GDM1 (cell line): ENCODE measurements around the gene TSN.
"Not testable (repeated sequence)": the region's sequence is repeated elsewhere in the genome, so short reads cannot be mapped to it uniquely, and the experiment has no call there.

Experiments
- DNase-seq: peaks from one replicate; lab custom pipeline; 2025; lab: John Stamatoyannopoulos, UW

TSN gene

DNA sequence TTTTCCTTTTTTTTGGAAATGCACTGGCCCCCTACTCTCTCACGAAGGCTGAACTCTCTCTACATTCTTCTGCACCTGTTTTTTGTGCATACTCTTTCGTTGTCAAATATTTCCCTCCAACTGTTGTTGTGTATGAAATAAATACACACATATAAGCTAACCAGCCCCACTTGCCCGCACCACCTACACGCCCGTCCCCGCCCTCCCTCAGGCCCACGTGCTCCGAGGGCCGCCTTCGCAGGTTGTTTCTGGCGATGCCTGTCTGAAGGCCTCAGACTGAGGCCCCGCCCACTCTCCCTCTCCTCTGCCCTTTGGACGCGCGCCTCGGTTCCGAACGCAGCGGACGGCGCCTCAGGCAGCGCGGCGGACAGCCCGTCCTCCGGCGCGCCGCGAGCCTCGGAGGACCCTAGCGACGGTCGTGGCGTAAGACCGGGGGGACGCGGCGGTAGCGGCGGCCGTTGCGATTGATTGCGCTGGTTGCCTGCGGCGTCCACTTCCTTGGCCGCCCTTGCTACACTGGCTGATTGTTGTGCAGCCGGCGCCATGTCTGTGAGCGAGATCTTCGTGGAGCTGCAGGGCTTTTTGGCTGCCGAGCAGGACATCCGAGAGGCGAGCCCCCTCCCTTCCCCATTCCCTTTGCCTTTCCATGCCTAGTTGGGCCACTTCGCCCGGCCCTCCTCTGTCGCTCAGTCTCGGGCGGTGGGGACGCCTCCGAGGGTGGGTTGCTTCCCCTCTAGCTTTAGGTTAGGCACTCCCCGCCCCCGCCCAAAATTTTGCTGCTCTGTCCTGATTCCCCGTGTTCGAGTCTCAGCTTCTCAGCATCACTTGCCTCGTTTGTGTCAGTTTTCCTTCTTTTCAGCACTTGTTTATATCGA, at the start of gene TSN:
Gene TSN (plus strand): TSS at position 415 of the 875 bp plus-strand sequence. CDS start 129 bp downstream, at position 544.
- DNase-seq, result peak; percentile 98

GRCh38 chr2:121705958-121706357, 49.5 kb upstream of the TSN start:
- DNase-seq, result no peak

- no peak for DNase-seq
Observed at GRCh38 chr2:121707344-121707919, 48.0 kb upstream of the TSN start.

- DNase-seq, result no peak
Observed at GRCh38 chr2:121707920-121708361, 47.5 kb upstream of the TSN start.

DNA sequence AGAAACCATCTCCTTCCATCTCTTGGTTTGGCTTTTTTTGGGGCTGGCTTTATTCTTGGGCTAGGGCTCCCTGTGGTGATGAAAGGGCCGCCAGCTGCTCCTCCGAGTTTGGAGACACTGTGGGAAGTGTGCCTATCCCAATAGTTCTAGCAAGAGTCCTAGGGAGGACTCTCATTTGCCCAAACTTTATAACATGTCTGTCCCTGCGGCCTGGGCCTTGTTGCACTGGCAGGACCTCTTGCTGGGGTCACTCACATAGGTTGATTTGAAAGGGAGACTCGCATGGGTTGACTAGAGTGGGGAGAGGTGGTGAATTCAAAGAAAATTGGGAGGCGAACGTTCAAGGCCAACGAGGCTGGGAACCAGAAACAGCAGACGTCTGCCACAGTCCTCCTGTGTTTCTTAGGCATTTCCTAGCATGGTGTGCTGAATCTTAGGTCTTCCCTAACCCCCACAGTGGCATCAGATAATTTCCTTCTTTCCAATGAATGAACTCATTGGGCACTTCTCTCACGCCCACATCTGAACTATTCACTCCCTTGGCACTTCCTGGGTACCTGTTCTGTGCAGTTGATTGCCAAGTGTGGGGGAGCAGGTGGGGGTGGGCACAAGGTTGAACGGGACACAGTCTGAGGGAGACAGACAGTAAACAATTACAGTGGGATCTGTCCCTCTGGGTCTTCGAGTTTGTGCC, 45.5 kb upstream of the TSN start:
- DNase-seq, result no peak

GRCh38 chr2:121710470-121711170, 44.8 kb upstream of the TSN start:
- no peak for DNase-seq

GRCh38 chr2:121711481-121711880, 44.0 kb upstream of the TSN start:
- DNase-seq, result not testable (repeated sequence)

DNA sequence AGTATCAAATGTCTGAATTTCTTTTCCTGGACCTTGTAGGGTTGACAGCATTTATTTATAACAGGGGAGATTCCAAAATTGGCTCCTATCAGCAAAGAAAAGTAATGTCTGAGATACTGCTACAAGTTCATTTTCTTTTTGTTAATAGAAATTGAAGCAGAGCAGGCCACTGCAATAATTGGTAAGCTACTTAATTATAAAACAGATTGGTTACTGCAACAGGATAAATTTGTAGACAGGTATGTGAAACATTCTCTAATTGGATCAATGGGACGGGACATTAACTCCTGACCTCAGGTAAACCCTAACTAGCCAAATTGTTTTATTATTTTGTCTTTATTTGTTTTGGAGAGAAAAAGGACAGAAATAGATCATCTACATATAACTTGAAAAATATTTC, 39.3 kb upstream of the TSN start:
- DNase-seq, result no peak

DNA sequence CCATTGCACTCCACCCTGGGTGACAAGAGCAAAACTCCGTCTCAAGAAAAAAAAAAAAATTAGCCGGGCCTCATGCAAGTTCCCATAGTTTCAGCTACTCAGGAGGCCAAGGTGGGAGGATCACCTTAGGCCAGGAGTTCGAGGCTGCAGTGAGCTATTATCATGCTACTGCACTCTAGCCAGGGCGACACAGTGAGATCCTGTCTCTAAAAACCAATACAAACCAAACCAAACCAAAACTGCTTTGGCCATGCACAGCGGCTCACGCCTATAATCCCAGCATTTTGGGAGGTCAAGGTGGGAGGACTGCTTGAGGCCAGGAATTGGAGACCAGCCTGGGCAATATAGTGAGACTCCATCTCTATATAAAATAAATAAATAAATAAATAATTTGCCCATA, 37.9 kb upstream of the TSN start:
- no peak for DNase-seq

DNA sequence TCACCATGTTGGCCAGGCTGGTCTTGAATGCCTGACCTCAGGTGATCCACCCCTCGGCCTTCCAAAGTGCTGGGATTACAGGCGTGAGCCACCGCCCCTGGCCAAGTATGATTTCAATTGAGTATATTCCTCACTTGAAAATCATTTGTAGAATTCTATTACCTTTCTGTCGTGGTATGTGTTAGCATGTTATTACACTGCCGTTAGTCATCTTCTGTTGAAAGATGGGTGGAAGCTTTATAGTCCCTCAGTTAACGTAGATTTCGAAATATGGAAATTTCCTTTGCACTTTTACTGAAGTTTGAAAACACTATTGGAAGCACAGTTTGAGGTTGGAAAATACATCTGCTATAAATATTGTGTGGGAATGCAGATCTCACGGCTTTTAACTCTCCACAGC, 33.5 kb upstream of the TSN start:
- no peak for DNase-seq

DNA sequence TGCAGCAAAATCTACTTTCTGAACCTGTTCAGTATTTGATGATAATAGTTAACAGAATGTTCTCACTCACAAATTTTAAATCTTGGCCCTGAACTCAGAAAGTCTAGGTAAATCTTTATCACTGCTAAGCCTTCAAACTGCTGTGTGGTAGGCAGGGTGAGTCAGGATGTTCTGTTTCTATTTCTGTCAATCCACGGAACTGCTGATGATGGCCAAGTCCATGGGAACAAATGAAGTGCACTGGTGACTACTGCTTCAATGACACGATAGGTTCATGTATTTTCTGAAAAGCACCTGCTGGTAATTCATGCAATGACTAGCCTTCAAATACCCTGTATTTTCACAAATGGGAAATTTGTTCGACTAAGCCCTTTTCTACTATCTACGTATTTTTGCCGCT, 33.0 kb upstream of the TSN start:
- DNase-seq, result no peak

DNA sequence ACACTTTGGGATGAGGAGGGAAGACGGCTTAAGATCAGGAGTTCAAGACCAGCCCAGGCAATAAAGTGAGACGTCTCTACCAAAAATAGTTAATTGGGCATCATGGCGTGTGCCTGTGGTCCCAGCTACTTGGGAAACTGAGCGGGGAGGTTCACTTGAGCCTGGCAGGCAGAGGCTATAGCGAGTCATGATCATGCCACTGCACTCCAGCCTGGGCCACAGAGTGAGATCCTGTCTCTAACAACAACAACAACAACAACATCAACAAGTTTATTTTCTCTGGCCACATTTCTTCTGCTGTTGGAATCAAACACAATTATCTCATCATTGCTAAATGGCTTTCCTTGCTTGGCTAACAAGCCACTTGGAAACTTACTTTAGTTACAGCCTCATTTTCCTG, 32.1 kb upstream of the TSN start:
- DNase-seq, result no peak

DNA sequence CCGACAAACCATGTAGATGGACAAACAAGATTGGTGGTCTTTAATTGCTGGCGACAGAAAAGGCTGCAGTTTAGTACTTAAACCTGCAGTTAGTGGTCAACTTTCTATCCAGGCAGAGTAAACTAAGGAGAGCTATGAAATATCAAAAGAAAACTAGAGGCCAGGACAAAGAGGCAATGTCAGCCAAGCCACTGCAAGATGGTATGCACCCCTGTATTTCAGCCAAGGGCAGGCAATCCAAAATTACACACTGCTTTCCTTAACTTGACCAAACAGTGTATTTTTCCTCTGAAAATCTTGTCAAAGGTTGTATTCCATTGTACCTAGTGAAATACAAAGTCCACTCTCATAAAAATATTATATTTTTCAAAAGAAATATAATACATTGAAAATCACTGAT, 28.1 kb upstream of the TSN start:
- DNase-seq, result no peak

DNA sequence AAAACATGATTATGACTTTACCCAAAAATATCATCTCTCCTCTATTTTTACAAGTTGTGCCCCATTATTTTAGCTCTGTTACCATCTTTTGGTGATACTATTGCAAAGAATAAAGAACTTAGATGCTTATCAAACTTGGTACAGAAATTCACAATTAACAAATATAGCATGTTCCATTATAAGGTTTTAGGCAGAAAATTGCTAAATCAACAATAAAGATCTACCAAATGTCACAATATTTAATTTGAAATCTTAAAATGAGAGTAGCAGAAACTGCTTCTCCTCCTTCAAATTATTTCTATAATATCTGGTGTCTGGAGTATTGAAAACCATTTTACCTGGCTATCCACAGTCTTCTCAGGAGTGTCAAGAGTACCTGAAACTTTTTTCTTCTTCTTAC, 27.5 kb upstream of the TSN start:
- DNase-seq, result no peak

- DNase-seq, result no peak
Observed at GRCh38 chr2:121731366-121731765, 24.1 kb upstream of the TSN start.

DNA sequence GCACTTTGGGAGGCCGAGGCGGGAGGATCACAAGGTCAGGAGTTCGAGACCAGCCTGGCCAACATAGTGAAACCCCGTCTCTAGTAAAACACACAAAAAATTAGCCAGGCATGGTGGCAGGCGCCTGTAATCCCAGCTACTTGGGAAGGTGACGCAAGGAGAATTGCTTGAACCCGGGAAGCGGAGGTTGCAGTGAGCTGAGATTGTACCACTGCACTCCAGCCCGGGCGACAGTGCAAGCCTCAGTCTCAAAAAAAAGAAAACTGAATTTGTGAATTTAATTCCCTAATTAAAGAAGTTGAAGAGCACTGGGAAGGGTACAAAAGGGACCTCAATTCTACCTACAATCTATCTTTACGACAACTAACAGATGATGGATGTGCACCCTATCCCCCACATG, 20.9 kb upstream of the TSN start:
- not testable (repeated sequence) for DNase-seq

DNA sequence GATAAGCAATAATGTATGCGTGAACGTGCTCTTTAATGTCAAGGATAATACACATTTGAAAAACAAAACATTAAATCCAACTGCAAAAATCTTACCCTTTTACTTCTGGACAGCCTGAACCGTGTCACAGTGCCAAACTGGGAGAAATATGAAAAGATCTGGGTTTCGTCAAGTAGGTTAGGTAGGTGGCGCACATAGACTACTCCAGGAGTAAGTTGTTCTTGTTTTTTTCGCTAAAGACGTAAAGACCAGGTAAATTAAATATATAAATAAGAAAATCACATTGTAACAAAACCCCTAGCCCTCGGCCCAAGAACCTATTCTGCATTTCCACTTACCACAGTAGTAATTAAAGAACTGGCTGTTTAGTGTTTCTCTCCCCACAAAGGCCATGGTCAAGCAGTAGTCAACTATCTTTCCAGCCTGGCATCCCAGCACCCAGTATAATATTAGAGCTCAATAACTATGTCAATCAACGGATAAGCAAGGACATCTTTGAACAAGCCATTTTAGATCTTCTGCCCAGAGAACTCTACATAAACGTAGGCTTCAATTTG, 19.9 kb upstream of the TSN start:
- DNase-seq, result no peak

GRCh38 chr2:121736140-121736461, 19.4 kb upstream of the TSN start:
- DNase-seq, result no peak

DNA sequence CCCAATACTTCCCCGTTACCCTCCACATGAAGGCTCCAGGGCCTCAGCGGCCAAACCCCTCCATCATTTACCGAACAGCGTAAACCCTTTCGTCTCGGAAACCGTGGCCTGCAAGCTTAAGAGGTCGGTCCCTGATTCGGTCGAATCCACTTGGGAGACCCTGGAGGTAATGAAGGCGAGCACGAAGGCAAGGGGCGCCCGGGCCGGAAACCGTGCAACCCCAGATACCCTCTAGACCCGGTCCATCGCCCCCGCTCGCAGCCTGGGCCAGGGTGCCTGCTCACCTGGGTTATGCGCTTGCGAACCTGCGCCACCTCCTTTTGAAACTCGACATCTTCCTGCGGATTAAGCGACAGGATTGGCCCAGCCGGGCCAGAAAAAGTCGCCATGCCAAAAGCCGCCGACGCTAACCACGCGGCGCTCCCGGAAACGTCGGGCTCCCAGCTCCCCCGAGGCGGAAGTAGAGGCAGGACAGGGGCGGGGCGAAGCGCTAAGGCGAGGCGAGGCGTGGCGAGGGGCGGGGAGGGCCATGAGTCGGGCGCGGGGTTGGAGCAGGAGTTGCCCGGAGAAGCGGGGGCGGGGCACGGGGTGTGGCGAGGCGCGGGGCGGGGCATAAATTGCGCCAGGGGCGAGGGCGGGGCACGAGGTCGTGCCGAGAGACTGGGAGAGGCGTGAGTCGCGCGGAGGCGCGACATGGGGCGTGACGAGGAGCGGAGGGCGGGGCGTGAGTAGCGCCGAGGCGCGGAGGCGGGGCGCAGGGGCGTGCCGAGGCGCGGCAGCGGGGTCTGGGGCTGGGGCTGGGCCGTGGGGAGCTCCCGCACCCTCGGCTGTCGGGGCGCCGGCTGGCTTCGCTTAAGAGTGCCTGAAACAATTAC, 18.8 kb upstream of the TSN start, which contains the start of gene NIFK:
Gene NIFK (minus strand): TSS at position 414 of the 875 bp plus-strand sequence. CDS start 25 bp downstream, at position 389.
- peak; percentile 98 for DNase-seq

DNA sequence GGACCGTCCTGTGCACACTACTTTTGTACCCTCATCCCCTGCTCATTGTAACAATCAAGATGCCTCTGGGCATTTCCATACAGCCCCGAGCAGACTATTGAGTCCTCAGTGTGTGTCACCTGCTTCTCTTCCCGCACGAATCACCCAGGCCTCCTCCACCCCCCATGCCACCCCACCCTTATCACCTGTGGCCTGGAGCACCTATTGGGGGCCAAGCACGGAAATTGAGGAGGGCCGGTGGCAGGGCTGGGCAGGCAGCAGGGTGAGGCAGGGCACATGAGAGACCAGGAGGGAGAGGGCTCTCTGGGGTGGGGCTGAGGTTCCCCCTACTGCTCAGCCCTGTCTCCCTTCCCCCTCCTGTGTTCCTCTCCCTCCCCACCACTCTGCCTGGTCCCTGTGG, 14.5 kb upstream of the TSN start:
- DNase-seq, result no peak

DNA sequence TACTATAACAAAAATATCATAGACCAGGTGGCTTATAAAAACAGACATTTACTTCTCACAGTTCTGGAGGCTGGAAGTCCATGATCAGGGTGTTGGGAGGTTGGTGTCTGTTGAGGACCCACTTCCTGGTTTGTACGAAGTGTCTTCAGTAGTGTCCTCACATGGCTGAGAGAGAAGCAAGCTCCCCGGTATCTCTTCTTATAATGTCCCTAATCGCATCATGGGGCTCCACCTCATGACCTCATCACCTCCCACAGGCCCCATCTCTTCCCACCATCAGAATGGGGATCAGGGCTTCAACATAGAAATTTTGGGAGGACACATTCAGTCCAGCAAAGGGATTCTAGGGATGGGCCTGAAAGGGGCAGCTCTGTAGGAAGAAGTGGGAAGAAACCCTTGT, 14.0 kb upstream of the TSN start:
- DNase-seq, result no peak
